Heart right ventricle (tissue), 16 donors: ENCODE data around the gene PLAC8L1. TPM values are rescaled to one million over a fixed set of nuclear protein-coding genes. Genes with fewer than 3 reads are reported as not detected.

ENCODE experiments used
- ATAC-seq, 8 donors: fragments of 200-7000 bp; cut with Tn5 transposase; one replicate each; pipeline ENCODE4 v1.9.1; 2020; ENCODE audit warnings: mild to moderate bottlenecking in 8 of 8, moderate library complexity in 8 of 8, moderate number of reproducible peaks in 1 of 8
- DNase-seq, 2 donors: peaks; one replicate each; pipeline ENCODE4 v3.0.0-alpha.2; 2020
- H3K27ac ChIP-seq, 10 donors: fragments of 200-600 bp; sonication (generic) in 2 of 10; one replicate each; pipeline versions ENCODE4 v1.5.0 to v1.8.0; 2020 to 2022; ENCODE audit warnings: mild to moderate bottlenecking in 3 of 10
- H3K27me3 ChIP-seq, 7 donors: fragments of 200-600 bp; one replicate each; pipeline ENCODE4 v1.8.0; 2021 to 2022; ENCODE audit warnings: mild to moderate bottlenecking in 2 of 7
- H3K36me3 ChIP-seq, 9 donors: fragments of 200-600 bp; sonication (generic) in 1 of 9; one replicate each; pipeline versions ENCODE4 v1.5.0 to v1.8.0; 2020 to 2022; ENCODE audit warnings: mild to moderate bottlenecking in 2 of 9
- H3K4me1 ChIP-seq, 9 donors: fragments of 200-600 bp; sonication (generic) in 1 of 9; one replicate each; pipeline versions ENCODE4 v1.5.0 to v1.8.0; 2020 to 2022; ENCODE audit warnings: mild to moderate bottlenecking in 4 of 9
- H3K4me3 ChIP-seq, 10 donors: fragments of 200-600 bp; sonication (generic) in 2 of 10; one replicate each; pipeline versions ENCODE4 v1.5.0 to v1.8.0; 2020 to 2022; ENCODE audit warnings: mild to moderate bottlenecking in 7 of 10, moderate library complexity in 2 of 10
- H3K9me3 ChIP-seq, 11 donors: fragments of 200-600 bp in 10 of 11; sonication (generic) in 2 of 11; one replicate each; pipeline versions ENCODE4 v1.5.0 to v1.8.0; 2013 to 2022; ENCODE audit warnings: mild to moderate bottlenecking in 2 of 11, control low read depth in 1 of 11, moderate library complexity in 1 of 11
- WGBS, 2 donors: extraction: QIAGEN DNeasy Blood & Tissue Kit; methylation state at CpG; one replicate each; pipeline ENCODE4 v1.1.7; 2013; ENCODE audit warnings: inconsistent platforms in 1 of 2; 5-methylcytosine and 5-hydroxymethylcytosine counted together
- intact Hi-C, 10 donors: fragments of 100-400 bp; cut with DNase I; formaldehyde crosslinking; loops; one replicate each; pipeline versions ENCODE4 v1.11.1 to v1.14.2; 2022
- polyA plus RNA-seq, 2 donors: library from polyadenylated mRNA; stranded (reverse); fragments of 200-250 nt; gene quantifications; one replicate each; pipeline ENCODE4 v1.2.3, GENCODE V29; 2013
- total RNA-seq, 10 donors: library from RNA; stranded (reverse); fragmentation: NEBNext Ultra II Directional in 3 of 10; extraction: Animal tissue kit (Norgen Biotek cat#: 25700) in 3 of 10; gene quantifications; one replicate each; pipeline versions ENCODE4 v1.2.1 to v1.2.4, GENCODE V29; 2021 to 2023
- TF ChIP-seq, protein P1 (sequence below), 9 donors: fragments of 200-600 bp; sonication (generic) in 2 of 9; IDR thresholded peaks; one replicate each; pipeline versions ENCODE4 v1.5.0 to v1.8.0; 2021 to 2022; ENCODE audit warnings: antibody characterized with exemption in 9 of 9, mild to moderate bottlenecking in 5 of 9, moderate library complexity in 1 of 9
- donor health status: Arrhythmogenic right ventricular cardiomyopathy.
- donor health status: ischemic (EF 13 %, LVEDD 7.1; RV severe dilation, severe dysfunction).
- donor health status: healthy with polysubstance abuse.
- donor health status: DM: no; HTN: yes; CAD: no.
- donor health status: DM: no; HTN: no; CAD: no.
- donor health status: ischemic (EF 25% LVEDD 6.9; RV normal size, moderate dysfunction).
- donor health status: ischemic (EF 25% LVEDD 5.7; RV mildly dilated, moderate dysfunction).
- donor health status: healthy.
- donor health status: DM: yes; HTN: yes; CAD: no.
- donor health status: Ischemic cardiomyopathy.
- donor health status: ischemic (EF 35%, LVEDD 5.7; RV mildly dilated, moderate dysfunction).
- donor health status: nonischemic (EF 11% LVEDD 7.7; RV severe dilation, severe dysfunction).
- donor health status: DM: yes; HTN: yes; CAD: no.
- donor health status: PGD.
- donor health status: ischemic (EF 29% LVEDD 5.4; RV normal size, mild dysfunction).
- donor health status: nonischemic (EF 23%, LVEDD 6.1; RV moderate dilation, normal function).

Gene PLAC8L1
- total and polyA plus RNA-seq, 12 donors, result 0.16 to 0.98 (median 0.56) TPM; not detected in 7

DNA sequence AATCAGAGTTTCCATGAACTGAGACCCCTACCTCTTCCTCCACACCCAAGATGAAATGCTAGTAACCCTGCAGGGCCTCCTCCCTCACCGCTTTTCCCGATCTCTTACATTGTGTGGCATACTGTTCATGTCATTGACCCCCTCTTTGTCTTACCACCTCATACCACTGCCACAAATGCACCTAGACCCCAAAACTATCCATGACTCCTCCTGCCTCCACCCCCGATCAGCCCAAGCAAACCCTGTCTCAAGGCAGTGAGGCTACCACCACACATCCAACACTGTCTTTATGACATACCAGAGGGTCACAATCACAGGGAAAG, 55.7 kb downstream of the PLAC8L1 start:
- Histone ChIP-seq H3K4me1 (peaks cover 0 to 12% (median 0%) of the 10 kb centered on the region in 9 donors), H3K27ac (peak overlapping the region in 2 of 10 donors; percentile 17 to 46), H3K27me3 (no peaks in the 10 kb centered on the region), H3K36me3 (no peaks in the 10 kb centered on the region), H3K4me3 (no peak overlapping the region), H3K9me3 (no peaks in the 10 kb centered on the region)
- intact Hi-C loops, result loop anchor here (2.0 to 10.0 kb wide), 14 partner anchors 75 to 1847 kb away; partner anchors contain the start of genes PRELID2 (in 5 of the 10) and SH3RF2 (in 1 of the 10)
- 52 to 56% methylated on average over 3 of the region's 3 CpGs for WGBS, 2 donors
- TF ChIP-seq, protein P1, sequence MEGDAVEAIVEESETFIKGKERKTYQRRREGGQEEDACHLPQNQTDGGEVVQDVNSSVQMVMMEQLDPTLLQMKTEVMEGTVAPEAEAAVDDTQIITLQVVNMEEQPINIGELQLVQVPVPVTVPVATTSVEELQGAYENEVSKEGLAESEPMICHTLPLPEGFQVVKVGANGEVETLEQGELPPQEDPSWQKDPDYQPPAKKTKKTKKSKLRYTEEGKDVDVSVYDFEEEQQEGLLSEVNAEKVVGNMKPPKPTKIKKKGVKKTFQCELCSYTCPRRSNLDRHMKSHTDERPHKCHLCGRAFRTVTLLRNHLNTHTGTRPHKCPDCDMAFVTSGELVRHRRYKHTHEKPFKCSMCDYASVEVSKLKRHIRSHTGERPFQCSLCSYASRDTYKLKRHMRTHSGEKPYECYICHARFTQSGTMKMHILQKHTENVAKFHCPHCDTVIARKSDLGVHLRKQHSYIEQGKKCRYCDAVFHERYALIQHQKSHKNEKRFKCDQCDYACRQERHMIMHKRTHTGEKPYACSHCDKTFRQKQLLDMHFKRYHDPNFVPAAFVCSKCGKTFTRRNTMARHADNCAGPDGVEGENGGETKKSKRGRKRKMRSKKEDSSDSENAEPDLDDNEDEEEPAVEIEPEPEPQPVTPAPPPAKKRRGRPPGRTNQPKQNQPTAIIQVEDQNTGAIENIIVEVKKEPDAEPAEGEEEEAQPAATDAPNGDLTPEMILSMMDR (IDR thresholded peaks at IDR 0.05), result peak in 2 of 9 donors; percentile 4 to 29
- no peak for DNase-seq
- no peak for ATAC-seq

DNA sequence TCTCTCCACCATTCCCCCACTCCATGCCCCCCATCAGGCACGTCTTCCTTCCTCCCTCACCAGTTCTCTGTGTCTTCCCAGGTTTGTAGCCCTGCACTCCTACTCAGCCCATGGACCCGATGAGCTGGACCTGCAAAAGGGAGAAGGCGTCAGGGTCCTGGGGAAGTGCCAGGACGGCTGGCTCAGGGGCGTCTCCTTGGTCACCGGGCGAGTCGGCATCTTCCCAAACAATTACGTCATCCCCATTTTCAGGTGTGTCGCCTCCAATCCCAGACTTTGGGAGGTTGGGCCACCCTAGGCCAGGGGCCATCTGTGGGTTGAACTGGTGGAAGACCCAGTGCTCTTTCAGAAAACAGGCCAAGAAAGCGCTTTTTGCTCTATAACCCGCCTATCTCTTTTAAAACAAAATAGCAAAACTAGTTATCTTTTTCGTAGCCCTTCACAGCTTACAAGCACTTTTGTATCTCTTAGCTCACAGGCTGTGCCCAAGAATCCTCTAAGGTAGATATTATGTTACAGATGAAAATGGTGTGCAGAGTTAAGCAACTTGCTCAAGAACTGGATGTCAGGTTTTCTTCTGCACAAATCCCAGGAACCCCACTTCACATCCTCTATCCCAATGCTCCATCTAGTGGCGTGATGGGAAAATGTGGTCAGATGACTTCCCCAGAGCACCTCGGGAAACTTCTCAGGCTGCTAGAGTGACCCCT, 56.2 kb downstream of the PLAC8L1 start:
- ATAC-seq (peak; percentile 46 to 75 (median 66)), DNase-seq (peak in 1 of 2 donors; percentile 56)
- no peaks in the 10 kb centered on the region for H3K9me3 ChIP-seq
- intact Hi-C loops, result loop anchor here in 8 of 10 donors (2.0 to 10.0 kb wide), 11 partner anchors 74 to 1846 kb away; partner anchors contain the start of genes PRELID2 (in 4 of the 8) and SH3RF2 (in 1 of the 8)
- WGBS, 2 donors, result 74 to 76% methylated on average over 15 of the region's 15 CpGs
- no peak overlapping the region for H3K4me3 ChIP-seq
- peak overlapping the region in 2 of 10 donors; percentile 17 to 46 for H3K27ac ChIP-seq
- no peaks in the 10 kb centered on the region for H3K36me3 ChIP-seq
- TF ChIP-seq, protein P1 (IDR thresholded peaks at IDR 0.05), result peak; percentile 41 to 81 (median 70)
- H3K27me3 ChIP-seq, result no peaks in the 10 kb centered on the region
- peaks cover 0 to 12% (median 0%) of the 10 kb centered on the region in 9 donors for H3K4me1 ChIP-seq

DNA sequence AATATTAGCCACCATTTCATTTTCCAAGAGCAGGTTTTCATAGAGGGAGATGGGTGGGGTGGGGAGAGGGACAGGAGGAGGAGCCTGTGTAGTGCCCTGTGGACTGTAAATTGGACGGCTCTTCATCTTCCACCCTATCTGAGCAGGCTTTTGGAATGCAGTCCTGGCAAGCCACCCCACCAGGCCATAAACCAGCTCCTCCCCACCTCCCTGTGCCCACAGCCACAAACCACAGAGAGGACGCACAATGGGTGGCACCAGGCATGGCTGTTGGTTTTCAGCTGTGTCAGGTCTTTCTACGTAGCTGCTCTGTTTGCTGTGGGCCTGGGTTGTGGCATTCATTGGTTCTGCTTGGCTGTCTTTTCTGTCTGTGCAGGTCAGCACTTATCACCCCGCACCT, 58.0 kb downstream of the PLAC8L1 start:
- ATAC-seq, result peak; percentile 49 to 86 (median 70)
- WGBS, 2 donors, result 60 to 61% methylated on average over 4 of the region's 4 CpGs
- Histone ChIP-seq H3K36me3 (no peaks in the 10 kb centered on the region), H3K9me3 (no peaks in the 10 kb centered on the region), H3K4me3 (no peak overlapping the region), H3K27me3 (no peaks in the 10 kb centered on the region), H3K27ac (peak overlapping the region in 3 of 10 donors; percentile 4 to 13 (median 7)), H3K4me1 (peaks cover 0 to 12% (median 0%) of the 10 kb centered on the region in 9 donors)
- TF ChIP-seq, protein P1 (IDR thresholded peaks at IDR 0.05), result no peak
- intact Hi-C loops, result loop anchor here in 8 of 10 donors (5.0 to 10.0 kb wide), 8 partner anchors 73 to 365 kb away; partner anchors contain the start of genes PRELID2 (in 4 of the 8) and SH3RF2 (in 1 of the 8)
- no peak for DNase-seq

DNA sequence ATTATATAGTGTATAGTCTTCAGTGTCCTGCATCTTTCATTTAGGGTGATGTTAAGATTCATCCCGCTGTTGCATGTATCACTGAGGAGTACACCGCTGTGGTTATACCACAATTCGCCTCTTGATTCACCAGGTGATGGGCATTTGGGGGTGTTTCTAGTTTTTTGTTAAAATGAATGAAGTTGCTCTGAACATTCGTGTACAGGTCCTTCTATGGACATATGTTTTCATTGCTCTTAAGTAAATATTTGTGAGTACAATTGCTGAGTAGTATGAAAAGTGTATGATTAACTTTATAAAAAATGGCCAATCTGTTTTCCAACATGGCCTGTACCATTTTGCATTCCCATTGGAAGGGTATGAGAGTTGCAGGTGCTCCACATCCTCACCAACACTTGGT, 61.7 kb downstream of the PLAC8L1 start:
- intact Hi-C loops, result loop anchor here in 6 of 10 donors (10.0 kb wide), 4 partner anchors 69 to 349 kb away; partner anchors contain the start of genes PRELID2 (in 4 of the 6) and SH3RF2 (in 1 of the 6)
- 97% methylated on average over 4 of the region's 4 CpGs for WGBS, 2 donors

More for the DNA sequence above, 61.7 kb downstream of the PLAC8L1 start:
- Histone ChIP-seq H3K27ac (no peak overlapping the region), H3K9me3 (no peaks in the 10 kb centered on the region), H3K36me3 (no peaks in the 10 kb centered on the region), H3K4me1 (peaks cover 0 to 28% (median 10%) of the 10 kb centered on the region in 9 donors), H3K27me3 (no peaks in the 10 kb centered on the region), H3K4me3 (no peak overlapping the region)
- ATAC-seq (no peak), DNase-seq (no peak)
- TF ChIP-seq, protein P1 (IDR thresholded peaks at IDR 0.05), result no peak
